ENCODE data around the gene SLC17A9. TPM values are rescaled to one million over a fixed set of nuclear protein-coding genes. Genes with fewer than 3 reads are reported as not detected.

The SLC17A9 gene
- total RNA-seq, 1 donor from 2014 or later: 3.9 TPM

DNA sequence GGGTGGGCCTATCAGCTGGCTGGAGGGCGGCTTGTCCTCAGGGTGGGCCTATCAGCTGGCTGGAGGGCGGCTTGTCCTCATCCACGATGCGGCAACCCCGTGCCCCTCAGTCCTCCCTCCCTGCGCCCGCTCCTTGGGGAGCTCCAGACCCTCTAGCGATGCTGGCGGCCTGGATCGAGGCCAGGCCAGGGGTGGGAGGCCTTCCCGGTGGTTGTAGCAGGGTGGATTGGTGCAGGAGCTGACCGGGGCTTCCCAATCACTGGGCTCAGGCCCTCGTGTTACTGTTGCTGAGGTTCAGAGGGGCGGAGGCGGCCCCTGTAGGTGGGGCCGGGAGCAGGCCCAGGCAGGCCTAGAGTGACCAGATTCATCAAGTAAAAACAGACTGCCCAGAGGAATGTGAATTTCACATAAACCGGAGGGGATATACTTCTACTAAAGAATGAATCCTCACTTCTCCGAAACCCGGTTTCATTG, 8.8 kb downstream of the SLC17A9 start:
- Mint-ChIP-seq H3K27me3 (no peaks in the 10 kb centered on the region), H3K27ac (no peak overlapping the region), H3K36me3 (no peaks in the 10 kb centered on the region), H3K9me3 (no peaks in the 10 kb centered on the region), H3K4me3 (no peak overlapping the region), H3K4me1 (ENCODE audit: unreplicated experiment) (no peaks in the 10 kb centered on the region)
- TF ChIP-seq CTCF (conservative IDR thresholded peaks at IDR 0.05): no peak
- no peak for DNase-seq (ENCODE audit: extremely low spot score, unreplicated experiment)

DNA sequence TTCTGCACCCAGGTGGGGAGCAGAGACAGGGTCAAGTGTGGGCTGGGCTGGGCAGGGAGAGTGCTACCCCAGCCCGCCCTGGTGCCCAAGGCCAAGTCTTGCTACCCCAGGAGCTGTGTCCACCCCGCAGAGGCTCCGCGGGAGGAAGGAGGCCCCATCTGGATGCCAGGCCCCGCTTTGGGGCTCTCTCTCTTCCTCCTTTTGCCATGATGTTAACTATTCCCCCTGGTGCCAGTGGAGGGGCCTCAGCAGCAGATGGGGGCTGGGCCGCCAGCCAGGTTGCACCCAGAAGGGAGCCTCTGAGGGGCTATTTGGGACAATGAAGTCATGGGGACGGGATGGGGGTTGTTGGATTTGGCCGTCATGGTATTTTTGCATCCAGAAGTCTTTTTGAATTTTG, 9.3 kb downstream of the SLC17A9 start:
- DNase-seq (ENCODE audit: extremely low spot score, unreplicated experiment): no peak
- no peaks in the 10 kb centered on the region for H3K4me1 Mint-ChIP-seq (ENCODE audit: unreplicated experiment)
- H3K4me3 Mint-ChIP-seq: no peak overlapping the region
- no peaks in the 10 kb centered on the region for H3K27me3 Mint-ChIP-seq
- no peaks in the 10 kb centered on the region for H3K9me3 Mint-ChIP-seq
- H3K36me3 Mint-ChIP-seq: no peaks in the 10 kb centered on the region
- TF ChIP-seq CTCF (conservative IDR thresholded peaks at IDR 0.05): no peak
- H3K27ac Mint-ChIP-seq: no peak overlapping the region

GRCh38 chr20:62962221-62962879, 9.8 kb downstream of the SLC17A9 start:
- Mint-ChIP-seq H3K27ac (no peak overlapping the region), H3K4me1 (ENCODE audit: unreplicated experiment) (no peaks in the 10 kb centered on the region), H3K27me3 (no peaks in the 10 kb centered on the region), H3K36me3 (no peaks in the 10 kb centered on the region), H3K4me3 (no peak overlapping the region), H3K9me3 (no peaks in the 10 kb centered on the region)
- no peak for DNase-seq (ENCODE audit: extremely low spot score, unreplicated experiment)
- TF ChIP-seq CTCF (conservative IDR thresholded peaks at IDR 0.05): no peak

GRCh38 chr20:62962891-62963613, 10.5 kb downstream of the SLC17A9 start:
- H3K27me3 Mint-ChIP-seq: no peaks in the 10 kb centered on the region
- H3K27ac Mint-ChIP-seq: no peak overlapping the region
- TF ChIP-seq CTCF (conservative IDR thresholded peaks at IDR 0.05): no peak
- DNase-seq (ENCODE audit: extremely low spot score, unreplicated experiment): no peak
- no peaks in the 10 kb centered on the region for H3K9me3 Mint-ChIP-seq
- H3K4me3 Mint-ChIP-seq: no peak overlapping the region
- H3K4me1 Mint-ChIP-seq (ENCODE audit: unreplicated experiment): no peaks in the 10 kb centered on the region
- H3K36me3 Mint-ChIP-seq: no peaks in the 10 kb centered on the region

GRCh38 chr20:62963614-62964397, 11.3 kb downstream of the SLC17A9 start:
- Mint-ChIP-seq H3K36me3 (no peaks in the 10 kb centered on the region), H3K4me3 (no peak overlapping the region), H3K9me3 (no peaks in the 10 kb centered on the region), H3K27me3 (no peaks in the 10 kb centered on the region), H3K4me1 (ENCODE audit: unreplicated experiment) (no peaks in the 10 kb centered on the region), H3K27ac (no peak overlapping the region)
- DNase-seq (ENCODE audit: extremely low spot score, unreplicated experiment): no peak
- TF ChIP-seq CTCF (conservative IDR thresholded peaks at IDR 0.05): no peak
